SK-N-SH (cell line): Measurements from ENCODE around the gene TLR3. TPM values are rescaled to one million over a fixed set of nuclear protein-coding genes. Genes with fewer than 3 reads are reported as not detected.

Source experiments
- CTCF ChIA-PET: fragments of 300-600, 350-600 bp; formaldehyde crosslinking; extraction: SDS; loops from one replicate; lab custom pipeline; 2021; lab: Yijun Ruan, JAX
- POLR2A ChIA-PET: fragments of 350-600 bp; sonication (Branson Sonifier 250); formaldehyde crosslinking; extraction: SDS; loops from one replicate; lab custom pipeline; 2020; ENCODE audit warnings: antibody characterized with exemption, inconsistent platforms; lab: Yijun Ruan, JAX
- DNase-seq: peaks from one replicate; pipeline ENCODE4 v3.0.0; 2012
- H2AFZ ChIP-seq: fragments of 200-600 bp; sonication (generic); 2 replicates; pipeline ENCODE4 v1.8.1; 2016; ENCODE audit warnings: antibody characterized with exemption, mild to moderate bottlenecking, low read depth
- H3F3A ChIP-seq: fragments of 200-600 bp; sonication (generic); replicated peaks from 2 replicates; pipeline ENCODE3; 2016; ENCODE audit warnings: antibody characterized with exemption, mild to moderate bottlenecking; ENCODE audit not compliant: insufficient read depth
- H3K27ac ChIP-seq, 2 experiments: fragments of 200-500 bp in 1 of 2; fragments of 200-600 bp in 1 of 2; sonication (Bioruptor generic) in 1 of 2; sonication (generic), shearing (Covaris generic) in 1 of 2; 2 replicates each; pipeline versions ENCODE4 v1.5.1 to v1.6.1; 2014 to 2016; ENCODE audit warnings: low read depth in 2 of 2, inconsistent platforms in 1 of 2, low read length in 1 of 2, mild to moderate bottlenecking in 1 of 2, mixed read lengths in 1 of 2
- H3K27me3 ChIP-seq: fragments of 200-600 bp; sonication (generic), shearing (Covaris generic); 2 replicates; pipeline ENCODE4 v1.6.1; 2016; ENCODE audit warnings: mixed run types; ENCODE audit not compliant: insufficient read depth
- H3K36me3 ChIP-seq, 2 experiments: fragments of 200-500 bp in 1 of 2; fragments of 200-600 bp in 1 of 2; sonication (Bioruptor generic) in 1 of 2; sonication (generic) in 1 of 2; replicated peaks in 1 of 2; 2 replicates each; pipeline versions ENCODE3 to v1.5.1; 2014 to 2016; ENCODE audit warnings: low read length in 1 of 2, mild to moderate bottlenecking in 1 of 2; ENCODE audit not compliant: insufficient read depth in 2 of 2, control insufficient read depth in 1 of 2
- H3K4me1 ChIP-seq, 2 experiments: fragments of 200-500 bp in 1 of 2; fragments of 200-600 bp in 1 of 2; sonication (Bioruptor generic) in 1 of 2; sonication (generic), shearing (Covaris generic) in 1 of 2; 2 replicates each; pipeline versions ENCODE4 v1.5.1 to v1.6.1; 2014 to 2016; ENCODE audit warnings: low read depth in 1 of 2, low read length in 1 of 2, mixed run types in 1 of 2; ENCODE audit not compliant: insufficient read depth in 2 of 2, control insufficient read depth in 1 of 2
- H3K4me2 ChIP-seq: fragments of 200-600 bp; sonication (generic), shearing (Covaris generic); 2 replicates; pipeline ENCODE4 v1.6.1; 2017; ENCODE audit warnings: mixed run types
- H3K4me3 ChIP-seq, 2 experiments: fragments of 200-500 bp in 1 of 2; fragments of 200-600 bp in 1 of 2; sonication (Bioruptor generic) in 1 of 2; sonication (generic), shearing (Covaris generic) in 1 of 2; 2 replicates each; pipeline versions ENCODE4 v1.5.1 to v1.8.1; 2014 to 2016; ENCODE audit warnings: low read depth in 2 of 2, inconsistent platforms in 1 of 2, low read length in 1 of 2, mild to moderate bottlenecking in 1 of 2, mixed read lengths in 1 of 2, moderate library complexity in 1 of 2
- H3K79me2 ChIP-seq: fragments of 200-600 bp; sonication (generic); 2 replicates; pipeline ENCODE4 v1.8.1; 2017; ENCODE audit warnings: mild to moderate bottlenecking; ENCODE audit not compliant: insufficient read depth
- H3K9ac ChIP-seq: fragments of 200-600 bp; sonication (generic); 2 replicates; pipeline ENCODE4 v1.6.1; 2017; ENCODE audit warnings: mixed run types
- H3K9me2 ChIP-seq: fragments of 200-600 bp; sonication (generic); 2 replicates; pipeline ENCODE4 v1.6.1; 2017; ENCODE audit warnings: mixed run types
- H3K9me3 ChIP-seq: fragments of 200-600 bp; sonication (generic); 2 replicates; pipeline ENCODE4 v1.6.1; 2017; ENCODE audit warnings: mixed run types, mild to moderate bottlenecking, moderate library complexity
- H4K20me1 ChIP-seq: fragments of 200-600 bp; sonication (generic); 2 replicates; pipeline ENCODE4 v1.6.1; 2017; ENCODE audit warnings: mild to moderate bottlenecking, mixed run types; ENCODE audit not compliant: insufficient read depth
- CTCF ChIP-seq: fragments of 200-600 bp; sonication (generic); IDR thresholded peaks from 2 replicates; pipeline ENCODE4 v1.6.1; 2017; ENCODE audit warnings: antibody characterized with exemption, mild to moderate bottlenecking, moderate library complexity
- EP300 ChIP-seq, 2 experiments: IDR thresholded peaks; 2 replicates each; pipeline versions ENCODE4 v1.4.0 to v1.6.1; 2012; ENCODE audit warnings: borderline replicate concordance in 1 of 2, low read depth in 1 of 2, low read length in 1 of 2
- EZH2phosphoT487 ChIP-seq: fragments of 200-600 bp; sonication (generic); IDR thresholded peaks from 2 replicates; pipeline ENCODE4 v1.6.1; 2017; ENCODE audit warnings: low read depth, mixed run types, mild to moderate bottlenecking, antibody characterized with exemption, moderate library complexity, borderline replicate concordance
- GABPA ChIP-seq: IDR thresholded peaks from 2 replicates; pipeline ENCODE4 v1.4.0; 2012; ENCODE audit warnings: low read depth, mild to moderate bottlenecking
- GATA2 ChIP-seq: sonication (generic); formaldehyde crosslinking; IDR thresholded peaks from 2 replicates; pipeline ENCODE4 v1.5.0; 2020; ENCODE audit warnings: mild to moderate bottlenecking, missing genetic modification reagents
- JUND ChIP-seq: IDR thresholded peaks from 2 replicates; pipeline ENCODE4 v1.4.0; 2012
- MEF2A ChIP-seq: IDR thresholded peaks from 2 replicates; pipeline ENCODE4 v1.4.0; 2012; ENCODE audit warnings: low read depth, borderline replicate concordance
- MXI1 ChIP-seq: IDR thresholded peaks from 2 replicates; pipeline ENCODE4 v1.6.1; 2012; ENCODE audit warnings: mild to moderate bottlenecking, low read depth, low read length, improper control_type of control experiment
- NFIC ChIP-seq: IDR thresholded peaks from 2 replicates; pipeline ENCODE4 v1.4.0; 2012; ENCODE audit warnings: borderline replicate concordance
- NRF1 ChIP-seq: IDR thresholded peaks from 2 replicates; pipeline ENCODE4 v1.6.1; 2012; ENCODE audit warnings: low read depth, mild to moderate bottlenecking, low read length
- RAD21 ChIP-seq: IDR thresholded peaks from 2 replicates; pipeline ENCODE4 v1.6.1; 2012; ENCODE audit warnings: mild to moderate bottlenecking, low read length
- RCOR1 ChIP-seq: fragments of 150-350 bp; IDR thresholded peaks from 2 replicates; pipeline ENCODE4 v1.6.1; 2017; ENCODE audit warnings: antibody characterized with exemption, low read length
- REST ChIP-seq: IDR thresholded peaks from 2 replicates; pipeline ENCODE4 v1.6.1; 2012; ENCODE audit warnings: mild to moderate bottlenecking, low read depth, low read length, moderate library complexity
- RFX5 ChIP-seq: IDR thresholded peaks from 2 replicates; pipeline ENCODE4 v1.6.1; 2012; ENCODE audit warnings: mild to moderate bottlenecking, improper control_type of control experiment, low read length
- RXRA ChIP-seq: IDR thresholded peaks from 2 replicates; pipeline ENCODE4 v1.4.0; 2012; ENCODE audit warnings: low read depth, mild to moderate bottlenecking, borderline replicate concordance
- SMC3 ChIP-seq: IDR thresholded peaks from 2 replicates; pipeline ENCODE4 v1.6.1; 2012; ENCODE audit warnings: low read depth, low read length, improper control_type of control experiment
- TAF1 ChIP-seq: IDR thresholded peaks from 2 replicates; pipeline ENCODE4 v1.6.1; 2012; ENCODE audit warnings: low read depth, mild to moderate bottlenecking, low read length, moderate library complexity, borderline replicate concordance
- TEAD4 ChIP-seq: IDR thresholded peaks from 2 replicates; pipeline ENCODE4 v1.4.0; 2012; ENCODE audit warnings: mild to moderate bottlenecking, borderline replicate concordance; ENCODE audit not compliant: insufficient read depth
- USF1 ChIP-seq: IDR thresholded peaks from 2 replicates; pipeline ENCODE4 v1.4.0; 2012; ENCODE audit warnings: low read depth, borderline replicate concordance
- USF2 ChIP-seq: fragments of 150-350 bp; IDR thresholded peaks from 2 replicates; pipeline ENCODE4 v1.6.1; 2017; ENCODE audit warnings: antibody characterized with exemption, low read length, low read depth, borderline replicate concordance
- WGBS: methylation state at CpG from one replicate; pipeline ENCODE4 v1.1.6; 2017; ENCODE audit warnings: low lambda C conversion rate; 5-methylcytosine and 5-hydroxymethylcytosine counted together
- polyA plus RNA-seq, 3 experiments: library from polyadenylated mRNA; depleted of rRNA; stranded (reverse); fragments of >200 nt; gene quantifications; 2 replicates each; pipeline ENCODE4 v1.2.3, GENCODE V29; 2012

The TLR3 gene
- polyA plus RNA-seq (2012; rRNA removed): 0.51 and 0.68 TPM in 2 replicates
- polyA plus RNA-seq (2012; cell fraction: cytosol; rRNA removed): 0.48 and 0.73 TPM in 2 replicates
- polyA plus RNA-seq (2012; cell fraction: nucleus; rRNA removed): 0.27 and 0.48 TPM in 2 replicates

- WGBS: 62% methylated on average over 12 of the region's 12 CpGs
- no peak within 1 kb of the TSS for H3K27ac ChIP-seq
- no peak for DNase-seq
- H3K36me3 ChIP-seq: no peaks in the 10 kb centered on the region
- H3K9me2 ChIP-seq: no peaks in the 10 kb centered on the region
- peak within 1 kb of the TSS; percentile 90 for H2AFZ ChIP-seq
- CTCF ChIA-PET: interaction anchor here (1.0 to 4.8 kb wide), 7 partner anchors 10 to 518 kb away, joined by 3 to 28 read pairs (median 4); no protein-coding TSS in a partner anchor
- TF ChIP-seq USF1 (no peak), TEAD4 (no peak), MEF2A (no peak), RXRA (no peak), SMC3 (no peak), JUND (no peak), NFIC (no peak)
- H3K79me2 ChIP-seq: no peaks in the 10 kb centered on the region
- no peak within 1 kb of the TSS for H3K9ac ChIP-seq
- peak within 1 kb of the TSS; percentile 35 to 52; a peak in 3 of 4 replicates for H3K4me3 ChIP-seq
- no peaks in the 10 kb centered on the region for H3F3A ChIP-seq
- no peaks in the 10 kb centered on the region for H3K27me3 ChIP-seq
- H3K9me3 ChIP-seq: no peaks in the 10 kb centered on the region
- POLR2A ChIA-PET: no interaction called here
- H4K20me1 ChIP-seq: no peaks in the 10 kb centered on the region
- H3K4me1 ChIP-seq: peaks cover 2 to 6% of the 10 kb centered on the region in 2 experiments; a peak in 2 of 4 replicates
- H3K4me2 ChIP-seq: peak within 1 kb of the TSS; percentile 68
Measured at GRCh38 chr4:186068581-186069348, at the start of gene TLR3. Gene TLR3, plus strand, starts transcription at chr4:186069156. Its CDS starts 7,464 bp downstream, at chr4:186076620.

GRCh38 chr4:186019269-186019668, 49.7 kb upstream of the TLR3 start:
- Histone ChIP-seq H3K9me2 (no peaks in the 10 kb centered on the region), H3K4me1 (peaks cover 0 to 17% of the 10 kb centered on the region in 2 experiments; a peak in 2 of 4 replicates), H3F3A (no peaks in the 10 kb centered on the region), H3K27me3 (no peaks in the 10 kb centered on the region), H3K4me2 (no peak overlapping the region), H3K27ac (no peak overlapping the region), H3K9me3 (no peaks in the 10 kb centered on the region), H3K4me3 (no peak overlapping the region), H3K36me3 (no peaks in the 10 kb centered on the region), H3K9ac (no peak overlapping the region), H4K20me1 (no peaks in the 10 kb centered on the region), H3K79me2 (no peaks in the 10 kb centered on the region), H2AFZ (no peak overlapping the region)
- ChIA-PET CTCF (interaction anchor here (1.5 to 9.8 kb wide), 3 partner anchors 19 to 379 kb away, joined by 3 to 105 read pairs (median 23); partner anchors contain the start of gene CYP4V2), POLR2A (no interaction called here)
- no peak for DNase-seq
- TF ChIP-seq EZH2phosphoT487 (no peak), SMC3 (no peak), TAF1 (no peak), TEAD4 (no peak), CTCF (no peak), REST (no peak), GATA2 (no peak), NRF1 (no peak), MXI1 (no peak), EP300 (IDR thresholded peaks at IDR 0.05; ENCODE audit: borderline replicate concordance in 1 of 2, low read depth in 1 of 2, low read length in 1 of 2) (no peak), MEF2A (no peak), USF2 (no peak), RFX5 (no peak), GABPA (no peak), RAD21 (no peak), RCOR1 (no peak)
